GM18502 (cell line): ENCODE results near the gene F8.
A peak's percentile ranks its signal among the peaks of the same experiment; 100 is the strongest.
"Not testable (repeated sequence)": the region's sequence is repeated elsewhere in the genome, so short reads cannot be mapped to it uniquely, and the experiment has no call there.

Experiments
- ATAC-seq: cut with Tn5 transposase; IDR thresholded peaks from one replicate; pipeline ENCODE4 v1.9.1; 2021; ENCODE audit warnings: mild to moderate bottlenecking; ENCODE audit not compliant: unreplicated experiment, poor library complexity

The F8 gene

DNA sequence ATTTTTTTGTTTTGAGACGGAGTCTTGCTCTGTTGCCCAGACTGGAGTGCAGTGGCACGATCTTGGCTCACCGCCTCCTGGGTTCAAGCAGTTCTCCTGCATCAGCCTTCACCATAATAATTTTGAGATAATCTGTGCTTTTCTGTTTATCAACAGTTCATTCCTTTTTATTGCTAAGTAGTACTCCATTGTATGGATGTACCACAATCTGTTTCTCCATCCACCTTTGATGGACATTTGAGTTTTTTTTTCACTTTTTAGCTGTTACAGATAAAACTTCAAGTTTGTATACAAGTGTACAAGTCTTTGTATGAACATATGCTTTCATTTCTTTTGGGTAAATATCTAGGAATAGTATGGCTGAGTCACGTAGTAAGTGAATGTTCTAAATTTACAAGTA, 13.2 kb upstream of the F8 start:
- ATAC-seq = no peak

- ATAC-seq = no peak
Measured at GRCh38 chrX:155031657-155032056, 9.1 kb upstream of the F8 start.

DNA sequence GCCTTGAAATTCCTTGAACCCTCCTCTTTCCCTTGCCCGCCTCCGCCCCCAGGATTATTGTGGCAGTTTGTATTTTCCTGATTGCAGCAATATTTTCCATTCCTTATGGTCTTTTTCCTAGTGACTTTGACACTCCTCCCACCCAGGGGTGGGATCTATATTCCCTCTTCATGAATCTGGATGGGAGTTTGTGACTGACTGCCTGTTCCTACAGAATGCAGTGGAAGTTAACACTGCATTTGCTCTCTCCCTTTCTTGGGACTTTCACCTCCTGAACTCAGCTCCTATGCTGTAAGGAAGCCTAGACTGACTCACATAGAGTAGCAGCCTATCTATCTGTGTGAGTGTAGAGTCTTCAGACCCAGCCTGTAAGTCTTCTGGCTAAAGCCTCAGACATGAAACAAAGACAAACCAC, 6.4 kb upstream of the F8 start:
- no peak for ATAC-seq

DNA sequence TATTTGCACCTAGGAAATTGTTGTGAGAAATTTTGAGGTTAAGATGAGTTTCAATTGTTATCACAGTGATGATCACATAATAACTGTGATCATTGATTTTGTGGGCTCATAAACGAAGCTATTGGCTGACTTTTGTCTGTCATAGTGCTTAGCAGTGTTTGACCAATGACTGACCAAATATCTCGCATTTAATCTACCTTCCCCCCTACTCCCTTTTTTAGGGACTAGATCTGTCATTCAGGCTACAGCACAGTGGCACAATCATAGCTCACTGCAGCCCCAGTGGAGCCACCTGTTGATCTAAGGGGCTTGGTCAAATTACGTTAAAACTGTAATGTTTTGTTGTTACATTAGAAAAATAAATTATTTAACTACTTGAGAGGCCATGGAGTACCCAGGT, 5.6 kb upstream of the F8 start:
- no peak for ATAC-seq

GRCh38 chrX:155027509-155028066, 5.1 kb upstream of the F8 start:
- ATAC-seq = no peak

DNA sequence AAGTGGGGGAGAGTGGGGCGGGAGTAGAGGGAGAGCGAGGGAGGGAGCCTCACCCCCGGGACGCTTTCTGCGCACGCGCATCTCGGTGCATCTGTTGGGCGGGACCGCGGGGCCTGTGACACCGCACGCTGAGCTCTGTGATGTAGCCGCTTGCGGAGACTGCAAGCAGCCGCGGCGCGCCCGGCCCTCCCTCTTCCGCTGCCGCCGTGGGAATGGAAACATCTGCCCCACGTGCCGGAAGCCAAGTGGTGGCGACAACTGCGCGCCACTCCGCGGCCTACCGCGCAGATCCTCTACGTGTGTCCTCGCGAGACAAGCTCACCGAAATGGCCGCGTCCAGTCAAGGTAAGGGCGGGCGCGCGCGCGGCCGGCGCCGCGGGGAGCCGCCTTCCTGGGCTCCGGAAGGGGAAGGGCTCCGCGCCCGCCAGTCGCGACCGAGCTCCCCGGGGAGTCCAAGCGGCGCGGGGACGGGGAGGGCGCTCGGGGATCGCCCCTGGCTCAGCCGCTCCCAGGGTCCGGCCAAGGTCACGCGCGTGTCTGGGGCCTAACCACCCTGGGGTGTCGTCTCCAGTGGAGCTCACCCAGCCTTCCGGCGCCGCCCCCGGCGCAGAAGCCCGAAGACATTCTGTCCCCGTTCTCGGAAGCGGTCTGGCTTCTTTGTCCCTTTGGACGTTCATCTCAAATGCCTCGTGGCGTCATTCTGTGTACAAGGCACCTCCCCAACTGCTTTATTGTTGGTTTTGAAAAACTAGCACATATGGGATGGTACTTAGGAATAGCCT, 4.4 kb upstream of the F8 start, which contains the start of gene FUNDC2:
Gene FUNDC2 (plus strand): TSS at position 118 of the 782 bp plus-strand sequence. CDS start 95 bp downstream, at position 213.
- peak; percentile 89 for ATAC-seq

DNA sequence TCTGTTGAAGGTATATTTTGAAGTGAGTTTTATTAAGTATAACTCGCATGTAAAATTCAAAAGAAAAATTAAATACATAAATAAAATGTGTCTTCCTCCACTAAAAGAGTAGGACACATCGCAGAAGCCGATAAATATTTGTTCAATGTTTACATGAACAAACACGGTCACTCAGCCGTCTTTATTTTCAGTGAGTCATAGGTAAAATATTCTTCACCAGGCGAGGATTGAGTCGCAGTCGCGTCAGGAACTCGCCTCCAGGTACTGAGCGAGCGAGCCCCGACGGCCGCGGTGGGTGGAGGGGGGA, 3.9 kb upstream of the F8 start:
- ATAC-seq = no peak

- ATAC-seq = no peak
Measured at GRCh38 chrX:155023907-155024833, 1.6 kb upstream of the F8 start.

DNA sequence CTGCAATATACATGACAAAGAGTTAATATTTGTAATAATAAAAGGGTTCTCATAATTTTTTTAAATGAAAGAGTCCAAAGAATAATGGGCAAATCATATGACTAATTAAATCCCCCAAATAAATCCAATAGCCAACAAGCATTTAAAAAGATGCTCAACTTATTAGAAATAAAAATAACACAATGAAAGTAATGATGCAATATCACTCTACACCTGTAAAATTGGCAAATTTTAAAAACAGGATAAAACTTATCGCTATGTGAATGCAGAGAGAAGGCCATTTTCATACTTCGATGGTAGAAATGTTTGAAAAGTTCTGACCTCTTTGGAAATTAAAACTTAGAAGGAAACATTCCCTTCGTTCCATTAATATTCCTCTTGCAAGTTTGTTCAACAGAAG, 1.9 kb downstream of the F8 start:
- no peak for ATAC-seq

DNA sequence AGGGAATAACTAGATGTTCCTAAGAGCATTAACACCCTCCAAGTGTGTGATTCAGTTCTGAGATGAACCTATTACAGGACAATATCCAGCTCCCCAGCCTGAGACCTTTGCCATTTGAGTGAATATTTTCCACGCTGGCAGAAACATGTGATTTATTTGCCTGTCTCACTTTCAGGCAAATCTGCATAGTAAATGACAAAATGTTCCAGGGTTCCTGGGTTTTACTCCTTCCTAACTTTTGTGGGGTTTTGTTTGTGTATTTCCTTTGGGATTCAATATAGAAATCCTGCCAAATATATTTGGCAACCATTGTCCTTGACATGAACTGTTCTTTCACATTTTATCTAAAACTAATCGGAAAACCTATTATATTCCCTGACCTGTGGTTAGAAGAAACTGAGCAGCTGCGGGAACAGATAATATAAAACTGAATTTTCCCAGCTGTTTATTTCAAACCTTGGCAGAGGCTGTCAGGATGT, 12.5 kb downstream of the F8 start:
- ATAC-seq = no peak

- not testable (repeated sequence) for ATAC-seq
Measured at GRCh38 chrX:155008578-155008977, 13.9 kb downstream of the F8 start.

GRCh38 chrX:155006913-155007671, 15.4 kb downstream of the F8 start:
- ATAC-seq = not testable (repeated sequence)

GRCh38 chrX:155006379-155006778, 16.1 kb downstream of the F8 start:
- not testable (repeated sequence) for ATAC-seq

GRCh38 chrX:155005190-155005589, 17.3 kb downstream of the F8 start:
- no peak for ATAC-seq

GRCh38 chrX:155001873-155002272, 20.6 kb downstream of the F8 start:
- ATAC-seq = no peak

GRCh38 chrX:155000841-155001240, 21.7 kb downstream of the F8 start:
- ATAC-seq = no peak

- no peak for ATAC-seq
Measured at GRCh38 chrX:154998204-154998880, 24.2 kb downstream of the F8 start.

- no peak for ATAC-seq
Measured at GRCh38 chrX:154991476-154991875, 31.0 kb downstream of the F8 start.

DNA sequence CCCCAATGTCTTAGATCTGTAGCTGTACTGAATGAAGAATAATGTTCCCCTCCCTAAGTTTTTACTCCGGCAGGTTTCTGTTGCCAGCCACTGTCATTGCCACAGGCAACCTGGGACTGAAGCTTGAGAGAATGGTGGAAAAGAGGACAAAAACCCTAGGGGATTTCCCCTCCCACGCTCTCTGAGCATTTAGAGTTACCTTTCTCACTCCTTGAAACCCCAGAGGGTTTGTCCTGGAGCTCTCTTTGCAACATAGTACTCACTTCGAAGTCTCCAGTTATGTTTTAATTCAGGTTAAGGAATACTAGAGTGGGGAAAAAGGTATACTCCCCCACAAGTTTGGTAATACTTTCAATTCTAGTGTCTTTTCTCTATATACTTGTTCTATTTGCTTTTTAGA, 31.5 kb downstream of the F8 start:
- peak; percentile 54 for ATAC-seq

- ATAC-seq = peak; percentile 70
Measured at GRCh38 chrX:154990496-154990895, 32.0 kb downstream of the F8 start.
